PC-9 (cell line): ENCODE measurements around the gene MED22. TPM values are rescaled to one million over a fixed set of nuclear protein-coding genes. Genes with fewer than 3 reads are reported as not detected.

ENCODE experiments used
- BruUV-seq: library from RNA; stranded (reverse); fragments of 400-500 nt; replicated peaks from 2 replicates; lab custom pipeline; 2021; lab: Mats Ljungman, UMichigan
- CTCF ChIA-PET: fragments of 300-600 bp; sonication (Branson Sonifier 250); formaldehyde crosslinking; loops from one replicate; lab custom pipeline; 2022; ENCODE audit warnings: antibody characterized with exemption; lab: Charles Lee
- POLR2A ChIA-PET: fragments of 300-600 bp; sonication (Branson Sonifier 250); formaldehyde crosslinking; loops from one replicate; lab custom pipeline; 2022; ENCODE audit warnings: antibody characterized with exemption; ENCODE audit not compliant: unreplicated experiment; lab: Charles Lee
- DNase-seq, 2 experiments: peaks; one replicate each; pipeline versions ENCODE4 v3.0.0 to v3.0.0-alpha.2; 2015 to 2022; ENCODE audit warnings: mixed read lengths in 1 of 2
- H2AFZ ChIP-seq: fragments of 200-600 bp; sonication (generic); 2 replicates; pipeline ENCODE4 v1.8.1; 2017; ENCODE audit warnings: antibody characterized with exemption
- H3F3A ChIP-seq: fragments of 200-600 bp; sonication (generic); 2 replicates; pipeline ENCODE4 v1.8.1; 2017; ENCODE audit warnings: antibody characterized with exemption, mild to moderate bottlenecking, low read depth; ENCODE audit not compliant: insufficient read depth
- H3K27ac ChIP-seq: fragments of 200-600 bp; sonication (generic); 2 replicates; pipeline ENCODE4 v1.6.1; 2016; ENCODE audit warnings: mixed run types
- H3K27me3 ChIP-seq: fragments of 200-600 bp; sonication (generic); 2 replicates; pipeline ENCODE4 v1.6.1; 2016; ENCODE audit warnings: low read depth, mixed run types; ENCODE audit not compliant: insufficient read depth
- H3K36me3 ChIP-seq: fragments of 200-600 bp; sonication (generic); 2 replicates; pipeline ENCODE4 v1.6.1; 2016; ENCODE audit warnings: low read depth, mixed run types
- H3K4me1 ChIP-seq: fragments of 200-600 bp; sonication (generic); replicated peaks from 2 replicates; pipeline ENCODE4 v1.6.1; 2016; ENCODE audit warnings: mixed run types; ENCODE audit not compliant: insufficient read depth
- H3K4me2 ChIP-seq: fragments of 200-600 bp; sonication (generic); 2 replicates; pipeline ENCODE4 v1.6.1; 2017; ENCODE audit warnings: mixed run types
- H3K4me3 ChIP-seq: fragments of 200-600 bp; sonication (generic); 2 replicates; pipeline ENCODE4 v1.6.1; 2016; ENCODE audit warnings: mixed run types
- H3K79me2 ChIP-seq: fragments of 200-600 bp; sonication (generic); 2 replicates; pipeline ENCODE4 v1.6.1; 2017; ENCODE audit warnings: low read depth, mixed run types
- H3K9me2 ChIP-seq: fragments of 200-600 bp; sonication (generic); 2 replicates; pipeline ENCODE4 v1.8.1; 2017; ENCODE audit warnings: mild to moderate bottlenecking; ENCODE audit not compliant: insufficient read depth
- H3K9me3 ChIP-seq: fragments of 200-600 bp; sonication (generic); 2 replicates; pipeline ENCODE4 v1.8.1; 2016; ENCODE audit warnings: low read depth; ENCODE audit not compliant: insufficient read depth
- H4K20me1 ChIP-seq: fragments of 200-600 bp; sonication (generic); 2 replicates; pipeline ENCODE4 v1.8.1; 2017; ENCODE audit not compliant: insufficient read depth
- EZH2 ChIP-seq: fragments of 200-600 bp; sonication (generic); IDR thresholded peaks from 2 replicates; pipeline ENCODE4 v1.8.0; 2017; ENCODE audit warnings: antibody characterized with exemption, low read depth
- intact Hi-C: fragments of 100-400 bp; cut with micrococcal nuclease; formaldehyde crosslinking; loops from one replicate; pipeline ENCODE4 v1.10.0; 2022; ENCODE audit not compliant: unreplicated experiment
- total RNA-seq: library from RNA; stranded (reverse); gene quantifications from 2 replicates; pipeline ENCODE4 v1.2.3, GENCODE V29; 2021
- TF ChIP-seq, protein P1 (sequence below): fragments of 200-600 bp; sonication (generic); conservative IDR thresholded peaks from 2 replicates; pipeline ENCODE4 v1.6.1; 2017; ENCODE audit warnings: mixed run types, antibody characterized with exemption, mild to moderate bottlenecking, moderate library complexity

MED22 gene
- total RNA-seq, 1 experiment from 2014 or later, result 38.7 TPM

DNA sequence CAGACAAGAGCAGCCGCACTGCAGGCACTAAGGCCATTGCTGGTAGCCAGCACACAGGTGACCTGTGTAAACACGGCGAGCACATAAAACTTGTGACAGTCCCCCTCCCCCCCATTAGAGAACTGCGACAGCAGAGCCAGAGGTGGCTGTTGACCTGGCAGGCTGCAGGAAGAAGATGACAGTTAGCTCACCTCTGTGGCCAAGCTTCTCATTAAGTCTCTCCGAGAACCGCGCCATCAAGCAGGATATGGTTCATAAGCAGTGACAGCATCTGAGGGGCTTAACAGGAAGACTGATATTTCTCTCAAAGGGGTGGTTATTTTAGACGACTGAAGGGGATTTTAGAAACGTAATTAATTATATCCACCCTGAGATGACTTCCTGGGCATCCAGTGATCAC, 22.8 kb upstream of the MED22 start:
- H3K36me3 ChIP-seq, result peaks cover 19% of the 10 kb centered on the region

DNA sequence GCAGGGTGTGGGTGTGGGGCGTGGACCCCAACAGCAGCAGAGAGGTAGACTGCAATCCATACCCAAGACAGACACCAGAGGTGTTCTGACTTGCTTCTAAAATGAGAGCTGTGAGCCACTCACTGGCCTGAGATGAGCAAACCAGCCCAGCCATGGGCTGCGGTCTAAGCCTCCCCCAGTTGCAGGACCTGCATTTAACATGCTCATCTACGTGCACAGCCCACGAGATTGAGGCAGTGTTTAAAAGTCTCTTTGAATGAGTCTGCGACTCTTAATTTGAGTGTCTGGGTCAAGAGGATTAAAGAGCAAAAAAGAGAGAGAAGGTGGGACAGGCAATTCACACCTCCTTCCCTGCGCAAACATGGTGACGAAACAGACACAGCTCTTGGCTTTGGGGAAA, 22.0 kb upstream of the MED22 start:
- no TSS peak for BruUV-seq
- no peak overlapping the region for H3K4me2 ChIP-seq
- peaks cover 81% of the 10 kb centered on the region for H3K79me2 ChIP-seq
- ChIA-PET POLR2A (no interaction called here), CTCF (no interaction called here)
- peaks cover 98% of the 10 kb centered on the region for H4K20me1 ChIP-seq
- no peak overlapping the region for H3K27ac ChIP-seq
- no peaks in the 10 kb centered on the region for H3K9me2 ChIP-seq
- 0 out of 2 replicates have a peak, but pooled peaks cover 10% of the 10 kb centered on the region for H3K4me1 ChIP-seq
- intact Hi-C loops, result no loop called here
- H3K9me3 ChIP-seq, result no peaks in the 10 kb centered on the region
- no peak for DNase-seq
- H3K4me3 ChIP-seq, result no peak overlapping the region
- TF ChIP-seq EZH2, result no peak
- TF ChIP-seq, protein P1, sequence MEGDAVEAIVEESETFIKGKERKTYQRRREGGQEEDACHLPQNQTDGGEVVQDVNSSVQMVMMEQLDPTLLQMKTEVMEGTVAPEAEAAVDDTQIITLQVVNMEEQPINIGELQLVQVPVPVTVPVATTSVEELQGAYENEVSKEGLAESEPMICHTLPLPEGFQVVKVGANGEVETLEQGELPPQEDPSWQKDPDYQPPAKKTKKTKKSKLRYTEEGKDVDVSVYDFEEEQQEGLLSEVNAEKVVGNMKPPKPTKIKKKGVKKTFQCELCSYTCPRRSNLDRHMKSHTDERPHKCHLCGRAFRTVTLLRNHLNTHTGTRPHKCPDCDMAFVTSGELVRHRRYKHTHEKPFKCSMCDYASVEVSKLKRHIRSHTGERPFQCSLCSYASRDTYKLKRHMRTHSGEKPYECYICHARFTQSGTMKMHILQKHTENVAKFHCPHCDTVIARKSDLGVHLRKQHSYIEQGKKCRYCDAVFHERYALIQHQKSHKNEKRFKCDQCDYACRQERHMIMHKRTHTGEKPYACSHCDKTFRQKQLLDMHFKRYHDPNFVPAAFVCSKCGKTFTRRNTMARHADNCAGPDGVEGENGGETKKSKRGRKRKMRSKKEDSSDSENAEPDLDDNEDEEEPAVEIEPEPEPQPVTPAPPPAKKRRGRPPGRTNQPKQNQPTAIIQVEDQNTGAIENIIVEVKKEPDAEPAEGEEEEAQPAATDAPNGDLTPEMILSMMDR, result no peak
- no peak overlapping the region for H2AFZ ChIP-seq
- H3F3A ChIP-seq, result peaks cover 7% of the 10 kb centered on the region; the same call in 1 of the 2 replicates
- peaks cover 26% of the 10 kb centered on the region for H3K36me3 ChIP-seq
- H3K27me3 ChIP-seq, result no peaks in the 10 kb centered on the region

More for the DNA sequence above, 22.8 kb upstream of the MED22 start:
- Histone ChIP-seq H3K4me2 (no peak overlapping the region), H3K9me3 (no peaks in the 10 kb centered on the region), H2AFZ (no peak overlapping the region), H4K20me1 (peaks cover 92% of the 10 kb centered on the region), H3K27me3 (no peaks in the 10 kb centered on the region), H3K4me1 (0 out of 2 replicates have a peak, but pooled peaks cover 10% of the 10 kb centered on the region), H3K9me2 (no peaks in the 10 kb centered on the region), H3K79me2 (peaks cover 87% of the 10 kb centered on the region), H3K4me3 (no peak overlapping the region), H3K27ac (no peak overlapping the region), H3F3A (peaks cover 7% of the 10 kb centered on the region; the same call in 1 of the 2 replicates)
- CTCF ChIA-PET, result interaction anchor here (0.6 to 1.1 kb wide), 2 partner anchors 14 to 395 kb away, joined by 5 to 9 read pairs; no protein-coding TSS in a partner anchor
- intact Hi-C loops, result no loop called here
- BruUV-seq, result no TSS peak
- TF ChIP-seq, protein P1, result no peak
- no peak for TF ChIP-seq EZH2
- no peak for DNase-seq
- POLR2A ChIA-PET, result no interaction called here

DNA sequence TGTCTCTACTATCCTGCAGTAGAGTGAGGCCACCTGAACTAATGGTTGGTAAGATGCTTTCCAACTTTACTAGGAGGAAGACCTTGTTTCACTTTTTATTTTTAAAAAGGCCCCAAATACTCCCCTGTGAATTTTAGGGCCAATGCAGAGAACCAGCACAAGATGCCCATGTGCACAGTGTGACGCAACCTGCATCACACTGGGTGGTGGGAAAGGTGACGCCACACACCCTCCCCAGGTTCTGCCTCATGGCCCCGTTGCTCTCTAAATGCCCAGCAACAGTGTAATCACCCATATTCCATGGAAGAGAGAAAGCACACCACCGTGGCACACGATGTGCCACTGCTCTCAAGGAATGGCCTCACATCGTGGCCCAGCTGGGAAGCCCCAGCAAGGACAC, 21.5 kb upstream of the MED22 start:
- BruUV-seq, result no TSS peak
- DNase-seq, result no peak
- Histone ChIP-seq H2AFZ (no peak overlapping the region), H3F3A (peaks cover 7% of the 10 kb centered on the region; the same call in 1 of the 2 replicates), H3K36me3 (peaks cover 27% of the 10 kb centered on the region), H3K27me3 (no peaks in the 10 kb centered on the region), H3K9me3 (no peaks in the 10 kb centered on the region), H3K27ac (no peak overlapping the region), H4K20me1 (peaks cover 96% of the 10 kb centered on the region), H3K9me2 (no peaks in the 10 kb centered on the region), H3K4me1 (0 out of 2 replicates have a peak, but pooled peaks cover 6% of the 10 kb centered on the region), H3K4me3 (no peak overlapping the region), H3K4me2 (no peak overlapping the region), H3K79me2 (peaks cover 75% of the 10 kb centered on the region)
- intact Hi-C loops, result no loop called here
- TF ChIP-seq, protein P1, result no peak
- no peak for TF ChIP-seq EZH2
- CTCF ChIA-PET, result no interaction called here
- POLR2A ChIA-PET, result no interaction called here
